ENCODE results near the gene CDH4. TPM values are rescaled to one million over a fixed set of nuclear protein-coding genes. Genes with fewer than 3 reads are reported as not detected.

Gene CDH4
- total and polyA plus RNA-seq, 2 of the 8 experiments (the other 6 are each of a cell fraction or from before 2014, with no cell fraction given) = 4.3 to 7.9 TPM

GRCh38 chr20:61778495-61778863 is 526.4 kb downstream of the CDH4 start:
- H2BK5ac ChIP-seq (ENCODE audit: low read depth, low read length) = no peak overlapping the region
- H3K4me3 ChIP-seq (ENCODE audit: extremely low read depth in 1 of 4, insufficient read depth in 2 of 4, low read depth in 3 of 4, low read length in 4 of 4) = no peak overlapping the region
- no peaks in the 10 kb centered on the region for H3K79me2 ChIP-seq (ENCODE audit: control insufficient read depth in 1 of 2, insufficient read depth in 2 of 2, low read length in 2 of 2)
- no peak overlapping the region for H2AFZ ChIP-seq (ENCODE audit: low read length)
- peaks cover 0 to 2% of the 10 kb centered on the region in 2 experiments for H4K20me1 ChIP-seq (replicated peaks in 1 of 2; ENCODE audit: control insufficient read depth in 1 of 2, insufficient read depth in 2 of 2, low read length in 2 of 2)
- no peak overlapping the region for H3K4me2 ChIP-seq (ENCODE audit: insufficient read depth in 1 of 2, low read depth in 2 of 2, low read length in 2 of 2)
- no peaks in the 10 kb centered on the region for H3K9me3 ChIP-seq (ENCODE audit: insufficient read depth in 2 of 2, low read depth in 1 of 2, low read length in 1 of 2)
- no peak overlapping the region for H3K18ac ChIP-seq (ENCODE audit: extremely low read depth, low read length)
- no peak overlapping the region for H3K4ac ChIP-seq (replicated peaks; ENCODE audit: insufficient read length, low read depth, low read length)
- no peaks in the 10 kb centered on the region for H3K36me3 ChIP-seq (ENCODE audit: control insufficient read depth in 2 of 4, insufficient read depth in 4 of 4, low read length in 3 of 4)
- H4K8ac ChIP-seq (ENCODE audit: extremely low read depth, insufficient read depth, low read length) = no peak overlapping the region
- no peak overlapping the region for H3K27ac ChIP-seq (ENCODE audit: low read depth, low read length)
- ChIA-PET POLR2A (ENCODE audit: partially characterized antibody) (no interaction called here), CTCF (ENCODE audit: partially characterized antibody) (interaction anchor here (0.9 to 1.5 kb wide), 2 partner anchors 16 to 96 kb away, joined by 3 read pairs; no protein-coding TSS in a partner anchor)
- no peak overlapping the region for H2AK5ac ChIP-seq (ENCODE audit: low read depth, low read length)
- no peak overlapping the region for H2BK12ac ChIP-seq (ENCODE audit: low read depth, low read length)
- no peak overlapping the region for H2BK120ac ChIP-seq (replicated peaks; ENCODE audit: low read depth, low read length)
- FAIRE-seq (no peak), DNase-seq (ENCODE audit: low read depth in 1 of 2, low spot score in 2 of 2) (no peak)
- no peaks in the 10 kb centered on the region for H3K4me1 ChIP-seq (replicated peaks in 1 of 4; ENCODE audit: control insufficient read depth in 3 of 4, insufficient read depth in 4 of 4, low read length in 3 of 4)
- H3K23me2 ChIP-seq (ENCODE audit: low read depth, low read length) = no peaks in the 10 kb centered on the region
- H3K79me1 ChIP-seq (ENCODE audit: low read depth, low read length) = no peaks in the 10 kb centered on the region; the same call in 1 of the 2 replicates
- no peak overlapping the region for H3K56ac ChIP-seq (replicated peaks; ENCODE audit: insufficient read length, low read depth, low read length)
- H3K27me3 ChIP-seq (replicated peaks in 1 of 4; ENCODE audit: control insufficient read depth in 3 of 4, extremely low read depth in 1 of 4, insufficient read depth in 3 of 4, low read length in 3 of 4) = peaks cover 0 to 4% (median 2%) of the 10 kb centered on the region in 4 experiments; a peak in 3 of 7 replicates
- no peak overlapping the region for H3K14ac ChIP-seq (ENCODE audit: insufficient read length)
- H4K5ac ChIP-seq (ENCODE audit: insufficient read length, low read depth, low read length) = no peak overlapping the region
- no peak overlapping the region for H4K91ac ChIP-seq (replicated peaks; ENCODE audit: insufficient read length, low read length)
- H2BK20ac ChIP-seq (ENCODE audit: low read length) = no peak overlapping the region
- no peak overlapping the region for H2BK15ac ChIP-seq (ENCODE audit: low read length)
- no peak overlapping the region for H3K23ac ChIP-seq (ENCODE audit: insufficient read length)
- no peak overlapping the region for H3K9ac ChIP-seq (replicated peaks in 1 of 4; ENCODE audit: extremely low read depth in 1 of 4, low read depth in 3 of 4, low read length in 3 of 4)
- TF ChIP-seq KDM1A (IDR thresholded peaks at IDR 0.05; ENCODE audit: borderline replicate concordance, low read length) (no peak), SRF (IDR thresholded peaks at IDR 0.05; ENCODE audit: low read depth, low read length) (no peak), SP1 (IDR thresholded peaks at IDR 0.05; ENCODE audit: low read depth, low read length) (no peak)
- TF ChIP-seq, protein P1, sequence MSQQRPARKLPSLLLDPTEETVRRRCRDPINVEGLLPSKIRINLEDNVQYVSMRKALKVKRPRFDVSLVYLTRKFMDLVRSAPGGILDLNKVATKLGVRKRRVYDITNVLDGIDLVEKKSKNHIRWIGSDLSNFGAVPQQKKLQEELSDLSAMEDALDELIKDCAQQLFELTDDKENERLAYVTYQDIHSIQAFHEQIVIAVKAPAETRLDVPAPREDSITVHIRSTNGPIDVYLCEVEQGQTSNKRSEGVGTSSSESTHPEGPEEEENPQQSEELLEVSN (IDR thresholded peaks at IDR 0.05) = no peak
- 82% methylated on average over 8 of the region's 8 CpGs; no CpG with 5 or more reads in 1 of the 2 experiments for WGBS, 2 experiments (ENCODE audit: extremely low coverage in 1 of 2, insufficient coverage in 1 of 2, insufficient read length in 1 of 2, insufficient replicate concordance in 2 of 2, low coverage in 1 of 2, low lambda C conversion rate in 2 of 2, missing lambda C conversion rate in 1 of 2)

Measured in H1 (cell line).